Measurements from ENCODE around the gene IFT74. TPM values are rescaled to one million over a fixed set of nuclear protein-coding genes. Genes with fewer than 3 reads are reported as not detected.
A peak's percentile ranks its signal among the peaks of the same experiment; 100 is the strongest.

The IFT74 gene
- total and polyA plus RNA-seq, 2 of the 13 experiments (the other 11 are each of a cell fraction or from before 2014, with no cell fraction given): 4.2 to 12.3 TPM

GRCh38 chr9:27054841-27055240 is 98.6 kb downstream of the IFT74 start (continued):
- TF ChIP-seq ZNF609 (CRISPR knock-in tag; IDR thresholded peaks at IDR 0.05; ENCODE audit: borderline replicate concordance): peak; percentile 69; the same call in 1 of the 2 replicates

- POLR2A ChIA-PET: no interaction called here
- no peak for ATAC-seq
- CTCF ChIA-PET (ENCODE audit: low intra/inter-chr PET ratio, low total read pairs): no interaction called here
Observed at GRCh38 chr9:27059412-27059811, 103.2 kb downstream of the IFT74 start.

More at GRCh38 chr9:27059412-27059811, 103.2 kb downstream of the IFT74 start:
- BruUV-seq (replicated peaks): no TSS peak
- no peaks in the 10 kb centered on the region for H3K9me3 ChIP-seq (ENCODE audit: low read length)
- intact Hi-C loops (cut with micrococcal nuclease; ENCODE audit: unreplicated experiment): no loop called here
- H3K79me2 ChIP-seq (ENCODE audit: insufficient read depth, low read length): no peaks in the 10 kb centered on the region
- no peak overlapping the region for H3K4me2 ChIP-seq (ENCODE audit: low read depth, low read length)
- no peak overlapping the region for H3K27ac ChIP-seq (ENCODE audit: extremely low read length, insufficient read depth, low read length)
- FAIRE-seq (no peak), DNase-seq (ENCODE audit: low spot score) (no peak)
- H3K4me1 ChIP-seq (ENCODE audit: insufficient read depth, low read length): peaks cover 10% of the 10 kb centered on the region
- no peak overlapping the region for H3K4me3 ChIP-seq (replicated peaks in 1 of 3; ENCODE audit: insufficient read depth in 1 of 3, low read depth in 2 of 3, low read length in 3 of 3)
- H2AFZ ChIP-seq (ENCODE audit: low read length): no peak overlapping the region
- no peak overlapping the region for H3K9ac ChIP-seq (ENCODE audit: insufficient read depth, low read depth, low read length)
- WGBS (ENCODE audit: low lambda C conversion rate): 100% methylated on average over 1 of the region's 1 CpG
- in situ Hi-C loops (cut with HindIII; ENCODE audit: extremely low pct_ligation_motif_present, low pct_unique_long_range_greater_than_20kb): no loop called here
- TF ChIP-seq SRSF9 (IDR thresholded peaks at IDR 0.05; ENCODE audit: borderline replicate concordance, insufficient read depth, low read depth, low read length, poor library complexity, severe bottlenecking) (no peak), AKAP8 (CRISPR knock-in tag; IDR thresholded peaks at IDR 0.05) (no peak)
- no peaks in the 10 kb centered on the region for H3K36me3 ChIP-seq (replicated peaks in 1 of 2; ENCODE audit: control insufficient read depth in 1 of 2, insufficient read depth in 2 of 2, low read length in 2 of 2)
- H3K27me3 ChIP-seq (ENCODE audit: control insufficient read depth in 1 of 2, insufficient read depth in 2 of 2, low read length in 2 of 2): no peaks in the 10 kb centered on the region
- H4K20me1 ChIP-seq (ENCODE audit: insufficient read depth, low read length): no peaks in the 10 kb centered on the region

Measured in HepG2 (cell line).